Measurements from ENCODE around the gene PEAK1. TPM values are rescaled to one million over a fixed set of nuclear protein-coding genes. Genes with fewer than 3 reads are reported as not detected.

PEAK1 gene
- total and polyA plus RNA-seq, 2 donors (not counting 3 experiments of a cell fraction or from before 2014, with no cell fraction given) = 17.9 to 91.9 TPM

- no peaks in the 10 kb centered on the region for H3K79me2 ChIP-seq (ENCODE audit: control insufficient read depth, insufficient read depth, low read length)
- no peak overlapping the region for H3K4me2 ChIP-seq (ENCODE audit: insufficient read depth, low read length)
- no peak overlapping the region for H3K9ac ChIP-seq (replicated peaks; ENCODE audit: extremely low read depth, insufficient read depth, low read length)
- H3K27me3 ChIP-seq (ENCODE audit: control insufficient read depth in 2 of 2, insufficient read depth in 2 of 2, low read length in 2 of 2) = no peaks in the 10 kb centered on the region
- DNase-seq (ENCODE audit: low read depth, low spot score) (no peak), FAIRE-seq (no peak)
- no peak overlapping the region for H3K27ac ChIP-seq (ENCODE audit: insufficient read depth, low read depth, low read length)
- dilution Hi-C loops (cut with MboI; ENCODE audit: extremely low pct_ligation_motif_present, low sequenced_read_pairs) = no loop called here
- TF ChIP-seq POLR2AphosphoS5 (IDR thresholded peaks at IDR 0.05; ENCODE audit: insufficient read depth, low read depth, low read length) = no peak
- no peak for TF ChIP-seq CTCF (IDR thresholded peaks at IDR 0.05; ENCODE audit: extremely low read depth in 1 of 2, insufficient read depth in 1 of 2, low read depth in 1 of 2, low read length in 2 of 2)
- TF ChIP-seq GATA2 (IDR thresholded peaks at IDR 0.05; ENCODE audit: insufficient read depth, insufficient read length, low read depth, low read length) = no peak
- TF ChIP-seq EZH2 (IDR thresholded peaks at IDR 0.05; ENCODE audit: borderline replicate concordance, low read depth, low read length, severe bottlenecking) = no peak
- TF ChIP-seq POLR2A (IDR thresholded peaks at IDR 0.05; ENCODE audit: low read depth, low read length) = no peak
- TF ChIP-seq FOS (IDR thresholded peaks at IDR 0.05; ENCODE audit: borderline replicate concordance, insufficient read depth, low read length) = no peak
- no peak for TF ChIP-seq MAX (IDR thresholded peaks at IDR 0.05; ENCODE audit: insufficient read depth, insufficient read length)
- no peak for TF ChIP-seq MYC (IDR thresholded peaks at IDR 0.05; ENCODE audit: low read depth, low read length)
- no peak for TF ChIP-seq JUN (IDR thresholded peaks at IDR 0.05; ENCODE audit: borderline replicate concordance, insufficient read depth, insufficient read length, low read depth)
- BruUV-seq (replicated peaks) = no TSS peak
- no peaks in the 10 kb centered on the region for H3K36me3 ChIP-seq (ENCODE audit: control insufficient read depth in 2 of 2, extremely low read depth in 1 of 2, insufficient read depth in 2 of 2, low read length in 2 of 2)
- no peak overlapping the region for H2AFZ ChIP-seq (ENCODE audit: low read depth, low read length)
- no peaks in the 10 kb centered on the region for H3K9me1 ChIP-seq (replicated peaks; ENCODE audit: control insufficient read depth, extremely low read depth, insufficient read depth, low read length)
- H3K4me3 ChIP-seq (replicated peaks in 1 of 3; ENCODE audit: insufficient read depth in 1 of 3, low read depth in 1 of 3, low read length in 3 of 3) = no peak overlapping the region
- peaks cover 7% of the 10 kb centered on the region for H3K4me1 ChIP-seq (ENCODE audit: control insufficient read depth, extremely low read depth, insufficient read depth, low read length)
- POLR2A ChIA-PET = no interaction called here
- H4K20me1 ChIP-seq (replicated peaks; ENCODE audit: control insufficient read depth, extremely low read depth, insufficient read depth, low read length) = no peaks in the 10 kb centered on the region
- no peaks in the 10 kb centered on the region for H3K9me3 ChIP-seq (replicated peaks; ENCODE audit: control insufficient read depth, insufficient read depth, low read length)
- CTCF ChIA-PET = no interaction called here
- intact Hi-C loops (cut with micrococcal nuclease) = no loop called here
Observed at GRCh38 chr15:77084436-77084835, 335.5 kb downstream of the PEAK1 start.
